ENCODE data around the gene HCFC1.
A peak's percentile ranks its signal among the peaks of the same experiment; 100 is the strongest.

HCFC1 gene

GRCh38 chrX:153956044-153956907 lies 15.3 kb downstream of the HCFC1 start:
- no peak for DNase-seq

GRCh38 chrX:153955228-153955732 lies 16.3 kb downstream of the HCFC1 start:
- DNase-seq: no peak

- no peak for DNase-seq
These were observed 16.9 kb downstream of the HCFC1 start for GRCh38 chrX:153954558-153955227.

GRCh38 chrX:153953892-153954557 lies 17.6 kb downstream of the HCFC1 start:
- no peak for DNase-seq

GRCh38 chrX:153953342-153953830 lies 18.2 kb downstream of the HCFC1 start:
- peak; percentile 79 for DNase-seq

GRCh38 chrX:153952373-153953026 lies 19.1 kb downstream of the HCFC1 start:
- DNase-seq: no peak

GRCh38 chrX:153951683-153952372 lies 19.8 kb downstream of the HCFC1 start:
- no peak for DNase-seq

- DNase-seq: no peak
These were observed 21.5 kb downstream of the HCFC1 start for GRCh38 chrX:153950127-153950526.

- DNase-seq: no peak
These were observed 22.5 kb downstream of the HCFC1 start for GRCh38 chrX:153948847-153949805.

- DNase-seq: no peak
These were observed 23.6 kb downstream of the HCFC1 start for GRCh38 chrX:153948002-153948466.

GRCh38 chrX:153947009-153947769 lies 24.4 kb downstream of the HCFC1 start:
- peak; percentile 80 for DNase-seq

- no peak for DNase-seq
These were observed 25.4 kb downstream of the HCFC1 start for GRCh38 chrX:153945956-153946943.

GRCh38 chrX:153944800-153945150 lies 26.8 kb downstream of the HCFC1 start:
- no peak for DNase-seq

GRCh38 chrX:153944140-153944799 lies 27.3 kb downstream of the HCFC1 start, which contains the start of gene RENBP:
Gene RENBP (minus strand): TSS chrX:153944643. CDS start chrX:153944610, 33 bp downstream.
- DNase-seq: peak; percentile 52 to 63

GRCh38 chrX:153941336-153942252 lies 30.0 kb downstream of the HCFC1 start:
- DNase-seq: no peak

GRCh38 chrX:153939573-153939972 lies 32.0 kb downstream of the HCFC1 start:
- DNase-seq: no peak

- DNase-seq: no peak
These were observed 33.3 kb downstream of the HCFC1 start for GRCh38 chrX:153938226-153938786.

All from stimulated activated CD4-positive, alpha-beta T cell treated with anti-CD3 and anti-CD28 coated beads, Interleukin-2, amount 100 ng/mL, for 24 hours (primary cell).